Measurements from ENCODE around the gene TRAF1.

TRAF1 gene

GRCh38 chr9:120922404-120923195 lies 4.0 kb downstream of the TRAF1 start:
- no peak for DNase-seq

DNA sequence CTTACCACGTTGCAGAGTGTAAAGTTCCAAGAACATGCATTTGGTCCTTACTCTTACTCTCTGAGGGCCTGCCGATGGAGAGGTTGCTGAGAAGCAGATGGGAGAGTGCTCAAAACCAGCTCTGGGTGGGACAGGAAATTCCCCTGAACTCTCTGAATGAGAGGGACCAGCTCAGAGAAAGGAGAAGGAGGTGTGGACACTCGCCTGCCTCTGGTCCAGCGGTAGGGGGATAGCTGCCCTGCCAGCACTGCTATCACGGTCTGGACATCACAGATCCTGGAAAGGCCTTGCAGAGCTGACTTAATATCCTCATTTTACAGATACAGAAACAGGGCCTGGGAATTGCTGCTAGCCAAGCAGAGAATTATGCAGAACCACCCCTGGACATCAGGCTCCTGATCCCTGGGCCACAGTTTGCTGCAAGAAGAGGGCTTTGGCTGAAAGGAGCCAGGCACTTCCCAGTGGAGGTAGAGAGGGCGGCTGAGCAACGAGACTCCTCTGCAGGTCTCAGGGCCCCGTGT lies 4.9 kb downstream of the TRAF1 start:
- no peak for DNase-seq

DNA sequence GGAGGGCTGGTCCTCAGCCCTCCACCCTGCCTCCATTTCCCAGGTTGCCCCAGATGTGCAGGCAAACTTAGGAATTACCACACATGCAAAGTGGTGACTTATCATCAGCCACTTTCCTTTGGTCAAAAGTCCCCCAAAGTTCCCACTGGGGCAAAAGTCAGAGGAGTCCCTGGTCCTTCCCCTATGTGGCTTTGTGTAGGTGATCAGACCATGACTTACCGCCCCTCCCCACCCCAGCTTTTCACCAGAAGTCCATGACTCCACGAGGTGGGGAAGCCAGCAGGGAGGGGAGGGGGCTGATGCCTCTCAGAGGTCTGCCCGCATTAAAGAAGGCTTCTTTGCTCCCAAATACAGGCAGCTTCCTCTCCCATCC lies 5.8 kb downstream of the TRAF1 start:
- no peak for DNase-seq

DNA sequence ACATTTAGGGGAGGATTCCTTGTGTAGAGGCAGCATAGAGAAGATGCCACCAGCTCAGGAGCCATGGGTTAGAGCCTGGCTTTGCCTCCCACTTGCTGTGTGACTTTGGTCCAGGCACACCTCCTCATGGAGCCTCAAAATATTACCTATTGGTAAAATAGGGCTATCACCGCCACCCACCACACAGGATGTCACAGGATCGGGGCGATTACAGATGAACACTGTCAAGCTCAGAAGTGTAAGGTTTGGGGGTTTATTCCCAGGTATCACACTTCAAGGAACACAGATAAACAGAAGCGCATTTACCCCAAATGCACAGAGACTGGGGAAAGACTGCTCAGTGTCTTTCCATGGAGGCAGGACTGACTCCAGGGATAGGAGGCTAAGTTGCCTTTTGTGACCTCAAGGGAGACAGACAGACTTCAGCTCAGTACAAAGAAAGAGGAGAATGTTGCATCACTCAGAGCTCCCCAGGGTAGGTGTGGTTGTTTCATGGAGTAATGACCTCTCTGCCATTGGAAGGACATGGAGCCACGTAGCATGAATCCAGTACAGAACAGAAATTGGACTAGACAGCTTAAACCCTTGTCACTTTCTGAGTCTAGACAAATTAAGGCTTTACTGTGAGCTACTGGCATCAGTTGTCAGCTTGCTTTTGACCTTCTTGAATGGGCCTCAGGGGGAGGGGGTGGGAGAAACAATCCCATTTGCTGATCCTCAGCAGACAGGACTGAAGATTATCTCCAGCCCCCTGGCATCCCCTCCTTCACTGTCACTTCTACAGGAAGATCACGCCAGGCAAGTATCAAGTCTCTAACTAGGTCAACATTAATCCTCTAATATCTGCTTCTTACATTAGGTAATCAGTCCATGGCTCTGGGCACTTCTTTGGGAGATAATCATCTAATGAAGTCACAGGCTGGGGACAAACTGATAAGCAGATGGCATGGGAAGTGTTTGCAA lies 6.5 kb downstream of the TRAF1 start:
- no peak for DNase-seq

DNA sequence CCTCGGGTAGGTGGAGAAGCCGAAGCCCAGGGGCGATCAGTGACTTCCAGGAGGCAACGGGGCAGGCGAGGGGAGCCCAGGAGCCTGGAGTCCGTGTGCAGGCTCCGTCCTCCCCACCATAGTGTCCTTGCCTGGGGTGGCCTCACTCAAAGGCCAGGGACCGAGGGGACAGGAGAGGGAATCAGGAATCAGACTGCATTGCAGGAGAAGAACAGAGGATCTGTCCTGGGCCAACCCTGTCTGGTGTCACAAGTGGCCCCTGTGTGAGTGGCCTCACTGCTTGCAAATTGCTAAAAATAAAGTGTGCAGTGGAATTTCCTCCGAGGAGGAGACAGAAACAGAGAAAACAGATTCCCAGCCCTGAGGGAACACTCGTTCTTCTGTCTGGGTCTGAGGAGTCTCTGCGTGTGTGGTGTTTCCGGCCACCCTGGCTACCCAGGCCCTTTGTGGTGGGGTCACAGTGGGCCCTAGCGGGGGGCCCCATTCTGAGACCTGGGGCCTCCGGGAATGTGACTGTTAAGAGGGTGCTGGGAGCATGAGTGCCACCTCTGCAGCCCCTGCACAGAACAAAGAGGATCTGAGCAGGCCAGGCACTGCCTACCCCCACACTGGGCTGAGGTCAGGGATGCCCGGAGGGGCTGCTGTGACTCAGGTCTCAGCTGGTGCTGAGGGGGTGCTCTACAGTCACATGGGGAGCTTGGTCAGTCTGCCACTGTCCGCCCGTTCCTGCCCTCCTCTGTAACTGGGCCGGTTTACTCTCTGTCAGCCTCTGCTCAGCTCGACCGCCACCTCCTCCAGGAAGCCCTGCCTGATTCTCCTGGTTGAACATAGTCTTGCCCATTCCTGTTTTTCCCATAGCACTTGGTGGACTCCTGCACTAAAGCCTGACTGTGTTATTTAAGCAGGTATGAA lies 7.4 kb downstream of the TRAF1 start:
- no peak for DNase-seq

DNA sequence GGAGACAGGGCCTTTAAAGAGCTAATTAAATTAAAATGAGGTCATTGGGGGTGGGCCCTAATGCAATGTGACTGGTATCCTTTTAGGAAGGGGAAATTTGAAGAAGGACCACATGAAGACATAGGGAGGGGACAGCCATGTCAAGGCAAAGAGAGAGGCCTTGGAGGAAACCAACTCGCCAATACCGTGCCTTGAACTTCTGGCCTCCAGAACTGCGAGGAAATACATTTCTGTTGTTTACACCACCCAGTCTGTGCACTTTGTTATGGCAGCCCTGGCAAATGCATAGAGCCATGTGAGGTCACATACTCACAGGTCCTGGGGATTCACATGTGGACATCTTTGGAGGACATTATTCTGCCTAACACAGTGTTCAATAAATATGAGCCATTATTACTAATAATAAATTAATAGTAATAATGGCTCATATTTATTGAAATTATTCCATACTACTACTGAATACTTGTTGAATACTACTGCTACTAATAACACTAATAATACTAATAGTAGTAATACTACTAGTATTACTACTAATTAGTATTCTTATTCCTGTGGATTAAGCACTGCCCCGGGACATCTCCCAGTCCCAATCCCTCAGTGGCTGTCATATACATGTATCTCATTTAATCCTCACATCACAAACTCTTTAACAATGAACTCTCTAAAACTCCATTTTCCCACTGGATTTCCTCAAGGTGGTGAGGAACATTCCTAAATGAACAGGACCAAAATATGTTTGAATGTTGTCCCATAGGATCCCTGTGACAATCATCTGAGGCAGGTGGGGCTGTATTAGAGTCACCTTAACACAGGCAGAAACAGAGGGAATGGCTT lies 8.4 kb downstream of the TRAF1 start:
- no peak for DNase-seq

DNA sequence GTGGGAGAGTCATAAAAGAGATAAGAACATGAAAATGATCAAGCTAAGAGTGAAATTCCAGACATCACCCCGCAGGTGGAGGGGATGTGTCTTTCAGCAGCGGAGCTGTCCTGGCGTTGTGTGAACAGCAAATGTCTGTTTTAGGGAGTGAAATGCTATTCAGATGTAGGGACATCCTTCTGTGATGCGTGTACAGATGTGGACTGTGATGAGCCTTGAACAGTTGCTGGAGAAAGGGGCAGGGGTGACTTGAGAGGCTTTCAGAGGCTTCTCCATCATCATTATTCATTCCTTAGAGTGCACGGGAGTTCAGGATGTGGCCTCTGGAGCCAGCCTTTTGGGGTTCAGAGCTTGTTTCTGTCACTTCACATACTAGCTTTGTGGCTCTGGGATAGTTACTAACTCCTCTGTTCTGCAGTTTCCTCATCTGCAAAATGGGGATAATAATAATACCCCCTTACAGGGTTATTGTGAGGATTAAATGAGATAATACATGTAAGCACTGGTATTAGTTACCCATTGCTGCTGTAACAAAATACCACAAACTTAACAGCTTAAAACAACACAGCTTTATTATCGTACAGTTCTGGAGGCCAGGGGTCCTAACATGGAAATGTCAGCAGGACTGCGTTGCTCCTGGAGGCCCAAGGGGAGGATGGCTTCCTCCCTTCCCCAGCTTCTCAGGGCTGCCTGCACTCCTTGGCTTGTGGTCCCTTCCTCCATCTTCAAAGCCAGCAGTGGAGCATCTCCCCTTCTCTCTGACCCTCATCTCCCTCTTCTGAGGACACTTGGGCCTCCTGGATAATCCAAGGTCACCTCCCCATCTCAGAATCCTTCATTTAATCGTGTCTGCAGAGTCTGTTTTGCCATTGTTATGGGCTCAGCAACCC lies 9.4 kb downstream of the TRAF1 start:
- DNase-seq: no peak

GRCh38 chr9:120916588-120916987 lies 10.0 kb downstream of the TRAF1 start:
- DNase-seq: no peak

GRCh38 chr9:120915854-120916470 lies 10.6 kb downstream of the TRAF1 start:
- no peak for DNase-seq

- DNase-seq: no peak
Measured at GRCh38 chr9:120914953-120915352, 11.6 kb downstream of the TRAF1 start.

- DNase-seq: no peak
Measured at GRCh38 chr9:120914396-120914795, 12.2 kb downstream of the TRAF1 start.

- DNase-seq: no peak
Measured at GRCh38 chr9:120913647-120914264, 12.8 kb downstream of the TRAF1 start.

GRCh38 chr9:120912958-120913646 lies 13.5 kb downstream of the TRAF1 start:
- no peak for DNase-seq

- no peak for DNase-seq
Measured at GRCh38 chr9:120911295-120911837, 15.2 kb downstream of the TRAF1 start.

- DNase-seq: no peak
Measured at GRCh38 chr9:120910643-120911042, 16.0 kb downstream of the TRAF1 start.

GRCh38 chr9:120909904-120910303 lies 16.7 kb downstream of the TRAF1 start:
- no peak for DNase-seq

DNA sequence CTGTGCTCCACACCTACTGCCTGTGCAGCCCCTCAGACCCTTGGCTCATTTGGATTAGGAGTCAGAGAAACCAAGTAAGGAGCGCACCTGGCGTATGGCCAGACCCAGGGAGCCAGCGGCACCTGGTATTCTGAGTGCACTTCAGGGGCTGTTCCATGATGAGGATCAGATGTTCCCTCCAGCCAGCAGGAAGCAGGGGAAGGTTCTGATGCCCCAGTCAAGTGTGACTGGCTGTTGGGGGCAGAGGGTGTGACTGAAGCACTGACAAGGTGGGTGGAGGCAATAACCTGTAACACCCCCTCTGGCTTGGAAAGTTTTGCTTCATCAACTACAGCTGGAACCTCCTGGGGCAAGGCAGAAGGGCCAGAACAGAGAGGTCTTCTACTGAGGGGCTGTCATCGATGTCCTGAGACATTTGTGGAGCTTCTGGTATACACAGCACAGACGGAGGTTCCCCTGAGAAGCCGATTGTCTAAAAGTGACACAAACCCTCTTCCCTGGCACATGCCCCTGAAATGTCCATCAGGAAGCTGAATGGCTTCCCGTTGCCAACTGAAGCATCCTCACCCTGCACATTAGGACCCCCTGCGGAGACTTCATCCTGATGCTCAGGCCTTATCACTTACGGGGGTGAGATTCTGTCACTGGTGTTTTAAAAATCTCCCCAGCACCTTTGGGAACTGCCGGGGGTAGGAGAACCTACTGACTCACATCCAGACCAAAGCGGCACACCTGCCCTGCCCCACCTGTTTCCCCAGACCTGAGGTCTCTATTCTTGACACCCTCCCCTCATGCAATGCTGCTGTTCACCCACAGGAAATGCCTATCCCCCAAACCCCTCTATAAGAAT lies 21.1 kb downstream of the TRAF1 start:
- no peak for DNase-seq

- no peak for DNase-seq
Measured at GRCh38 chr9:120904978-120905301, 21.7 kb downstream of the TRAF1 start.
